HFF-Myc (cell line): ENCODE results near the gene SORCS2.
"Not testable (repeated sequence)": the region's sequence is repeated elsewhere in the genome, so short reads cannot be mapped to it uniquely, and the experiment has no call there.

Experiments used
- DNase-seq: peaks from one replicate; pipeline ENCODE4 v3.0.0-alpha.2; 2011; ENCODE audit warnings: low read depth; ENCODE audit errors: extremely low read depth
- H3K4me3 ChIP-seq: replicated peaks from 2 replicates; pipeline ENCODE4 v1.5.1; 2011; ENCODE audit warnings: low read depth, mild to moderate bottlenecking, control low read depth, low read length
- TF ChIP-seq, protein P1 (sequence below): IDR thresholded peaks from 2 replicates; pipeline ENCODE4 v1.5.1; 2012; ENCODE audit warnings: mild to moderate bottlenecking, low read depth, low read length, control low read depth; ENCODE audit errors: missing control alignments

Gene SORCS2

DNA sequence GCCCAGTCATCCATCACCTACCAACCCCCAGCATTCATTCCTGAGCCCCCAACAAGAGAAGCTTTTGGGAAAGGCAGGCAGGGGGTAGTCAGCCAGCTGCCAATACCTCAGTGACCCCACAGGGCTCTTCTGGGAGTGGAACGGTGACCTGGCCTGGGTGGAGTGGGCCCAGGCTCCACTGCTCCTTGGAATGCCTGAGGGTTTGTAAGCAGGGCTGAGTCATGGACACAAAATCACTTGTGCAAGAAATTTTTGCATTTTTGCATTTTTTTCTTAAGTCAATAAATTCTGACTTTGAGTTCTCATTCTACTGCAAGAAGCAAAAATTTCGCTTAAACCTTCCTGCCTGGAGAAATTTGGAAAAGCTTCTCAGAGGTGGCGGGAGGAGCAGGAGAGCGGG, 18.5 kb downstream of the SORCS2 start:
- TF ChIP-seq, protein P1, sequence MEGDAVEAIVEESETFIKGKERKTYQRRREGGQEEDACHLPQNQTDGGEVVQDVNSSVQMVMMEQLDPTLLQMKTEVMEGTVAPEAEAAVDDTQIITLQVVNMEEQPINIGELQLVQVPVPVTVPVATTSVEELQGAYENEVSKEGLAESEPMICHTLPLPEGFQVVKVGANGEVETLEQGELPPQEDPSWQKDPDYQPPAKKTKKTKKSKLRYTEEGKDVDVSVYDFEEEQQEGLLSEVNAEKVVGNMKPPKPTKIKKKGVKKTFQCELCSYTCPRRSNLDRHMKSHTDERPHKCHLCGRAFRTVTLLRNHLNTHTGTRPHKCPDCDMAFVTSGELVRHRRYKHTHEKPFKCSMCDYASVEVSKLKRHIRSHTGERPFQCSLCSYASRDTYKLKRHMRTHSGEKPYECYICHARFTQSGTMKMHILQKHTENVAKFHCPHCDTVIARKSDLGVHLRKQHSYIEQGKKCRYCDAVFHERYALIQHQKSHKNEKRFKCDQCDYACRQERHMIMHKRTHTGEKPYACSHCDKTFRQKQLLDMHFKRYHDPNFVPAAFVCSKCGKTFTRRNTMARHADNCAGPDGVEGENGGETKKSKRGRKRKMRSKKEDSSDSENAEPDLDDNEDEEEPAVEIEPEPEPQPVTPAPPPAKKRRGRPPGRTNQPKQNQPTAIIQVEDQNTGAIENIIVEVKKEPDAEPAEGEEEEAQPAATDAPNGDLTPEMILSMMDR, result no peak

DNA sequence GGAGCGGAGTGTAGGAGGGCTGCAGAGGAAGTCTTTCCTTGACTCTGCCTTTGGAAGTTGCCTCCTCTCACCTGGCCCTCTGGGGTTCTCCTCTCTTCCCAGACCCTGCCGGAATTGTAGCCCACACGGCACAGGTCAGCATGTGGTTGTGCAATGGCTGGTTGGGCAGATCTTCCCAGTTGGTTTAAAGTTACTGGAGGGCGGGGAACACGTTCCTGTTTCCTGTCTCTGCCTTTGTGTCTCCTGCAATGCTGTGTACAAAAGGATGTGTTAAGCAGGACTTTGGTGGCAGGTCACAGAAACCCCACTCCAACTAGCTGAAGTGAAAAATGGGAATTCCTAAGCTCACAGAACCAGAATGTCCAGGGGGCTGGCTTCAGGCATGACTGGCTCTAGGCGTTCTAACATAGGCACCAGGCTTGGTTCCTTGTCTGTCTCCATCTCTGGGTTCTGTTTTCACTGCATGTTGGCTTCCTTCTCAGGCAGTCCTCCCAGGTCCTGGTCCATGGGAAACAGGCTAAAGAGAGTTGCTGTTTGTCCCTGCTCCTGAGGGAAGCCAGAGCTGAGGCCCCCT, 19.9 kb downstream of the SORCS2 start:
- H3K4me3 ChIP-seq, result no peak overlapping the region
- TF ChIP-seq, protein P1, result no peak

More for the DNA sequence above, 18.5 kb downstream of the SORCS2 start:
- no peak overlapping the region for H3K4me3 ChIP-seq
- DNase-seq, result no peak

DNA sequence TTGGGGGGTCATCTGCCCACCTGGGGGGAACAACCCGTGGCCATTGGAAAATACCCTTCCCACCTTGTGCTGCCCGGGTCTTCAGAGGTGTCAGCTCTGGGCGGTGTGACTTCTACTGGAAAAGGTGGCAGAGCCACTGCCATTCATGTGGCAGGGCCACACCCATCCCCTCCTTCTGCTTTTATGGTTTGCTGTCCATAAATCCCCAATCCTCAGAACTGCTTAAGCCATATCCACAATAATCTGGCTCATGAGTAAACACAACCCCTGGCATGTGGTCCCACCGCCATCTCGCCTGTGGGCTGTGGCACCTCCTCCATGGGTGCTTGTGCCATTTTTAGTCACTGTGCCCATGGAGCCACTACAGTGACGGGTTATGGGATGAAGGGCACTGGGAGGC, 20.6 kb downstream of the SORCS2 start:
- TF ChIP-seq, protein P1, result no peak
- no peak for DNase-seq
- no peak overlapping the region for H3K4me3 ChIP-seq

More for the DNA sequence above, 19.9 kb downstream of the SORCS2 start:
- DNase-seq, result no peak

DNA sequence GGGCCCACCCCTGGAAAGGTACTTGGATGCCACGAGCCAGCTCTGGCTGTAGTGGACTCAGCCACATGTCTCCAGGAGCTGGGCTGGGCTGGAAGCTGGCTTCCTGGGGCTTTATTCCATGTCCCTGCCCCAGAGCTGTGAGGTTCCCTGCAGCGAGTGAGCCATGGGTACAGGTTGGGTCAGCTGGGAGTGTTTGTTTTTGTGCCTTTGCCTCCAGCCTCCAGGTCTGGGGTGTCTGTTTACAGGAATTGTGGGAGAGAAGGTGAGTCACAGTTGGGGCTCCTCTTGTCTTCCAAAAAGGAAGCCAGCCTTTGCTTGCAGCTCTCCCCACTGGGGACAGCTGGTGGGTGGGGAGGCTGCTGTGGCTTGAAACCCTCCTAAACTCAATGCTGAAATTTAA, 21.5 kb downstream of the SORCS2 start:
- H3K4me3 ChIP-seq, result no peak overlapping the region
- DNase-seq, result no peak
- TF ChIP-seq, protein P1, result no peak

DNA sequence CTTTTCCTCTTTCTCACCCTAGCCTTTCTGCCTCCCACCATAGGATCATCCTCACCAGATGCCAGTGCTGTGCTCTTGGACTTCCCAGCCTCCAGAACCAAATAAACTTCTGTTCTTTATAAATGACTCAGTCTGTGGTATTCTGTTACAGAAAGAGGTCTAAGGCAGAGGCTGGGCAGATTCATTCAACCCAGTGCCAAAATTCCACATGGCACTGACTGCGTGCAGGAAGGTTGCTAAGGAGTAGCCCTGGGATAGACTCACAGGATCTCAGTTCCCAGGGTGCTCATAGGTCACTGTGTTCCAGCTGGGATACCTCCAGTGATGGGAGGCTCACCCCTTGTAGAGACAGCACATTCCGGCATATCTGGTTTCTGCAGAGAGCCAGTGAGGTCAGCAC, 22.0 kb downstream of the SORCS2 start:
- TF ChIP-seq, protein P1, result no peak
- DNase-seq, result no peak
- no peak overlapping the region for H3K4me3 ChIP-seq

DNA sequence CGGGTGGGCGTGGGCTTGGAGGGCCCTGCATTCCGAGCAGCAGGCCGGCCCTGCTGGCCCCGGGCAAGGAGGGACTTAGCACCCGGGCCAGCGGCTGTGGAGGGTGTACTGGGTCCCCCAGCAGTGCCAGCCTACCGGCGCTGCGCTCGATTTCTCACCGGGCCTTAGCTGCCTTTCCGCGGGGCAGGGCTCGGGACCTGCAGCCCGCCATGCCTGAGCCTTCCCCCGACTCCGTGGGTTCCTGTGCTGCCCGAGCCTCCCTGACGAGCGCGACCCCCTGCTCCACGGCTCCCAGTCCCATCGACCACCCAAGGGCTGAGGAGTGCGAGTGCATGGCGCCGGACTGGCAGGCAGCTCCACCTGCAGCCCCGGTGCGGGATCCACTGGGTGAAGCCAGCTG, 22.8 kb downstream of the SORCS2 start:
- DNase-seq, result not testable (repeated sequence)

DNA sequence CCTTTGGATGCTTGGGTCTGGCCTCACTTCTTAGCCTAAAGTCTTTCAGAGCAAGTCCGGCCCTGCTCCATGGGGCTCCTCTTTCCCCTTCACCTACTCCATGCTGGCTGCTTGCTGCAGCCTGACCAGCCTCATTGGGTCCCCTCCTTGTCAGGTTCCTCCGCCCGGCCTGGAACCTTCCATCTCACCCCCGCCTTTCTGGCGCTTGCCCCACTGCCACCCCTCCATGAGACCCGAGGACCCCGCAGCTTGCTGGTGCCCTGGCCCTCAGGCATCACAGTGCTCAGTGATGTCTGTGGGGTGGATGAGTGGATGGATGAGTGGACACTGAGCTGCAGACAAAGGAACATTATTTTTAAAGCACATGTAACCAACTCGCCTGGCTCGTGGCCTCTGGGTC, 24.7 kb downstream of the SORCS2 start:
- DNase-seq, result no peak
- no peak overlapping the region for H3K4me3 ChIP-seq
- TF ChIP-seq, protein P1, result no peak

More for the DNA sequence above, 22.8 kb downstream of the SORCS2 start:
- not testable (repeated sequence) for H3K4me3 ChIP-seq
